NB4 (cell line): ENCODE results near the gene VPS37B.

ENCODE experiments used
- CTCF ChIP-seq: IDR thresholded peaks from one replicate; pipeline ENCODE4 v1.5.1; 2012; ENCODE audit warnings: low read depth, low read length
- MAX ChIP-seq: IDR thresholded peaks from 2 replicates; pipeline ENCODE4 v1.6.1; 2011; ENCODE audit warnings: low read depth, low read length
- POLR2A ChIP-seq: IDR thresholded peaks from 2 replicates; pipeline ENCODE4 v1.6.1; 2011; ENCODE audit warnings: mild to moderate bottlenecking; ENCODE audit not compliant: insufficient read length; ENCODE audit errors: extremely low read depth

- TF ChIP-seq CTCF (no peak), POLR2A (no peak), MAX (no peak)
Measured at GRCh38 chr12:122860854-122861586, 34.9 kb downstream of the VPS37B start.
